Progenitor cell of endocrine pancreas (in vitro differentiated cells): Measurements from ENCODE around the gene CCDC85C. TPM values are rescaled to one million over a fixed set of nuclear protein-coding genes. Genes with fewer than 3 reads are reported as not detected.

Source experiments
- DNase-seq: peaks from one replicate; pipeline ENCODE4 v3.0.0; 2021; ENCODE audit warnings: low spot score; ENCODE audit not compliant: unreplicated experiment
- H3K27ac Mint-ChIP-seq: 2 replicates; pipeline ENCODE4 v1.8.0; 2021; ENCODE audit warnings: mild to moderate bottlenecking, moderate library complexity, mixed read lengths
- H3K27me3 Mint-ChIP-seq: 2 replicates; pipeline ENCODE4 v1.8.0; 2021; ENCODE audit warnings: mixed read lengths
- H3K36me3 Mint-ChIP-seq: 2 replicates; pipeline ENCODE4 v1.8.0; 2022; ENCODE audit warnings: mixed read lengths; ENCODE audit not compliant: insufficient read depth
- H3K4me1 Mint-ChIP-seq: 2 replicates; pipeline ENCODE4 v1.8.0; 2021; ENCODE audit warnings: low read depth, mixed read lengths
- H3K4me3 Mint-ChIP-seq: 2 replicates; pipeline ENCODE4 v1.8.0; 2021; ENCODE audit warnings: low read depth, mild to moderate bottlenecking, moderate library complexity, mixed read lengths
- H3K9me3 Mint-ChIP-seq: 2 replicates; pipeline ENCODE4 v1.8.0; 2021; ENCODE audit warnings: low read depth, mixed read lengths
- total RNA-seq: library from RNA; stranded (reverse); gene quantifications from 2 replicates; pipeline ENCODE4 v1.2.1, GENCODE V29; 2021
- TF ChIP-seq, protein P1 (sequence below): fragments of 200-600 bp; sonication (generic); IDR thresholded peaks from one replicate; pipeline ENCODE4 v1.5.0; 2021; ENCODE audit warnings: antibody characterized with exemption, mild to moderate bottlenecking; ENCODE audit not compliant: unreplicated experiment

CCDC85C gene
- total RNA-seq, 1 donor from 2014 or later, result 44.9 TPM

DNA sequence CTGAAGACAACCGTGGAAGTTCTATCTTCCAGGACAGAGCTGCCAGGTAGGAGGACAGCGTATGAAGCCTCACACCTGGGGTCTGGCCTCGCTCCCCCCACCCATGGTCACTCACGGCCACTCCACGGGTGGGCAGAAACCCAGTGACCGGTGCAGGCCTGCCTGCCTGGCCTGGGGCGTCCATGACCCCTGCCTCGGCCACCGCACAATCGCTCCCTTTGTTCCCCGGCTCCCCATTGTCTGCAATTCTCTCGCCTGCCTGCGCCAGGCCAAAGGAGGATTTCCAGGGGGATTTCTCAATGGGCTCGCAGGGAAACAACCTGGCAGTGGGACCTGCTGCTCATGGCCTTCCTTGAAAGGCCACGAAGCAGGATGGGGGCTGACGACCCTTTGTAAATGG lies 22.6 kb downstream of the CCDC85C start:
- Mint-ChIP-seq H3K9me3 (no peaks in the 10 kb centered on the region), H3K36me3 (no peaks in the 10 kb centered on the region), H3K4me1 (peaks cover 42% of the 10 kb centered on the region), H3K27me3 (no peaks in the 10 kb centered on the region), H3K27ac (peak overlapping the region; percentile 99), H3K4me3 (no peak overlapping the region)
- TF ChIP-seq, protein P1, sequence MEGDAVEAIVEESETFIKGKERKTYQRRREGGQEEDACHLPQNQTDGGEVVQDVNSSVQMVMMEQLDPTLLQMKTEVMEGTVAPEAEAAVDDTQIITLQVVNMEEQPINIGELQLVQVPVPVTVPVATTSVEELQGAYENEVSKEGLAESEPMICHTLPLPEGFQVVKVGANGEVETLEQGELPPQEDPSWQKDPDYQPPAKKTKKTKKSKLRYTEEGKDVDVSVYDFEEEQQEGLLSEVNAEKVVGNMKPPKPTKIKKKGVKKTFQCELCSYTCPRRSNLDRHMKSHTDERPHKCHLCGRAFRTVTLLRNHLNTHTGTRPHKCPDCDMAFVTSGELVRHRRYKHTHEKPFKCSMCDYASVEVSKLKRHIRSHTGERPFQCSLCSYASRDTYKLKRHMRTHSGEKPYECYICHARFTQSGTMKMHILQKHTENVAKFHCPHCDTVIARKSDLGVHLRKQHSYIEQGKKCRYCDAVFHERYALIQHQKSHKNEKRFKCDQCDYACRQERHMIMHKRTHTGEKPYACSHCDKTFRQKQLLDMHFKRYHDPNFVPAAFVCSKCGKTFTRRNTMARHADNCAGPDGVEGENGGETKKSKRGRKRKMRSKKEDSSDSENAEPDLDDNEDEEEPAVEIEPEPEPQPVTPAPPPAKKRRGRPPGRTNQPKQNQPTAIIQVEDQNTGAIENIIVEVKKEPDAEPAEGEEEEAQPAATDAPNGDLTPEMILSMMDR, result no peak
- DNase-seq, result no peak

GRCh38 chr14:99579903-99580571 lies 24.0 kb downstream of the CCDC85C start:
- DNase-seq, result peak; percentile 50
- TF ChIP-seq, protein P1, result no peak
- H3K4me3 Mint-ChIP-seq, result peak overlapping the region; percentile 45

GRCh38 chr14:99579120-99579836 lies 24.7 kb downstream of the CCDC85C start:
- Mint-ChIP-seq H3K4me3 (peak overlapping the region; percentile 45), H3K36me3 (no peaks in the 10 kb centered on the region), H3K4me1 (peaks cover 60% of the 10 kb centered on the region), H3K9me3 (no peaks in the 10 kb centered on the region), H3K27me3 (no peaks in the 10 kb centered on the region), H3K27ac (peak overlapping the region; percentile 99)
- DNase-seq, result peak; percentile 30
- TF ChIP-seq, protein P1, result no peak

More at GRCh38 chr14:99579903-99580571, 24.0 kb downstream of the CCDC85C start:
- Mint-ChIP-seq H3K9me3 (no peaks in the 10 kb centered on the region), H3K27ac (peak overlapping the region; percentile 99), H3K36me3 (no peaks in the 10 kb centered on the region), H3K27me3 (no peaks in the 10 kb centered on the region), H3K4me1 (peaks cover 52% of the 10 kb centered on the region)

DNA sequence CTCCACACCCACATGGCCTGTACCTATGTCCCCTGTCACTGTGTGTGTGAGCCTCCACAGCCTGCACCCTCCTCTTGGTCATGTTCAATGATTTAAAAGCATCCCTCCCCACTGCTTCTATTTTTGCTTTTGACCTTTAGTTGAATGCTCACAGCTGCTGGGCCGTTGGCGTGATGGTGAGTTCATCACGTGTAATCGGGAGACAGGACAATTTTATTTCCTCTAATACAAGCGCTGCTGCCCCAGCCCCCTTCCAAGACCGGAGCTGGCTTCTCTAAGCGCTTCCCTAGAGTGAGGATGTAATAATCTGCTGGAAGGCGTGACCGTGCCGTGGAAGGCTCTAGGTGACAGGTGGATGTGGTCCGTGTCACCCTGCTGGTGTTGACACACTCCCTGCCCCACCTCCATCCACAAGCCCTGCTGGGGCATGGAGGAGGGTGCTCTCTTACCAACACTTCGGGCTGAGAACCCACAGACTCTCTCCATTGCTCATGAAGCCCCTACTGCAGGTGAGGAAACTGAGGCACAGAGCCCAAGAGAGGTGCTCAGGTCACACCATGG lies 25.4 kb downstream of the CCDC85C start:
- Mint-ChIP-seq H3K4me3 (peak overlapping the region; percentile 20), H3K27ac (peak overlapping the region; percentile 99), H3K9me3 (no peaks in the 10 kb centered on the region), H3K4me1 (peaks cover 65% of the 10 kb centered on the region), H3K36me3 (no peaks in the 10 kb centered on the region), H3K27me3 (no peaks in the 10 kb centered on the region)
- TF ChIP-seq, protein P1, result no peak
- no peak for DNase-seq
